ENCODE data around the gene RRAGB.

DNA sequence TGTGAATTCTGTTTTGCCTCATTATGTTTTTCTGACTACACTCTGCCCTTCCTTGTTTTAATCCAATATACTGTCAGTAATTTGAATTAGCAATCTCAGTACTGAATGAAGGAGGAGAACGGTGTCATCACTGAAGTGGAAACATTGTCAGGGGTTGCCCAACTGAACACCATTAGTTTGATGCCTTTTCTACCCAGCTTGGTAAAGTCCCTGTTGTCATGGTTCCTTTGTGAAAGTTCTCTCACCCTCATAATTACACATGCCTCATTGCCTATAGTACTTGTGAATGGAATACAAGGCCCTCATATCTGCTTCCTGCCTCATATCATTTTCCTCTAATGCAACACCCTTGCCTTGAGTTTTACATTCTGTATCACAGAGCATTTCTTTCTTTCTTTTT lies 76.9 kb downstream of the RRAGB start:
- TF ChIP-seq SUZ12 (IDR thresholded peaks at IDR 0.05) = no peak
- TF ChIP-seq FOXK2 (IDR thresholded peaks at IDR 0.05) = no peak
- TF ChIP-seq ELF4 (IDR thresholded peaks at IDR 0.05) = no peak
- TF ChIP-seq NFRKB (IDR thresholded peaks at IDR 0.05) = no peak
- no peak for TF ChIP-seq BHLHE40 (IDR thresholded peaks at IDR 0.05; ENCODE audit: borderline replicate concordance)
- no peak for TF ChIP-seq HDGF (IDR thresholded peaks at IDR 0.05; ENCODE audit: borderline replicate concordance)
- TF ChIP-seq FOXA1 (IDR thresholded peaks at IDR 0.05) = no peak
- TF ChIP-seq FOXM1 (IDR thresholded peaks at IDR 0.05; ENCODE audit: borderline replicate concordance) = no peak
- TF ChIP-seq LEF1 (IDR thresholded peaks at IDR 0.05; ENCODE audit: borderline replicate concordance) = no peak
- TF ChIP-seq, protein P1, sequence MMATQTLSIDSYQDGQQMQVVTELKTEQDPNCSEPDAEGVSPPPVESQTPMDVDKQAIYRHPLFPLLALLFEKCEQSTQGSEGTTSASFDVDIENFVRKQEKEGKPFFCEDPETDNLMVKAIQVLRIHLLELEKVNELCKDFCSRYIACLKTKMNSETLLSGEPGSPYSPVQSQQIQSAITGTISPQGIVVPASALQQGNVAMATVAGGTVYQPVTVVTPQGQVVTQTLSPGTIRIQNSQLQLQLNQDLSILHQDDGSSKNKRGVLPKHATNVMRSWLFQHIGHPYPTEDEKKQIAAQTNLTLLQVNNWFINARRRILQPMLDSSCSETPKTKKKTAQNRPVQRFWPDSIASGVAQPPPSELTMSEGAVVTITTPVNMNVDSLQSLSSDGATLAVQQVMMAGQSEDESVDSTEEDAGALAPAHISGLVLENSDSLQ (IDR thresholded peaks at IDR 0.05) = no peak
- no peak for TF ChIP-seq SP1 (IDR thresholded peaks at IDR 0.05)

All from HEK293T (cell line).